HepG2 (cell line): ENCODE measurements around the gene CCM2. TPM values are rescaled to one million over a fixed set of nuclear protein-coding genes. Genes with fewer than 3 reads are reported as not detected.
A peak's percentile ranks its signal among the peaks of the same experiment; 100 is the strongest.

Experiments used
- ATAC-seq: fragments of 200-7000 bp; cut with Tn5 transposase; 3 replicates; pipeline ENCODE4 v1.9.1; 2020; ENCODE audit warnings: mild to moderate bottlenecking, moderate library complexity
- BruUV-seq: library from RNA; stranded (reverse); fragments of 400-500 nt; replicated peaks from 2 replicates; lab custom pipeline; 2021; lab: Mats Ljungman, UMichigan
- CTCF ChIA-PET: fragments of 300-600 bp; formaldehyde crosslinking; extraction: SDS; loops from one replicate; lab custom pipeline; 2021; ENCODE audit warnings: low total read pairs, inconsistent platforms, low intra/inter-chr PET ratio; lab: Yijun Ruan, JAX
- POLR2A ChIA-PET: fragments of 350-600 bp; sonication (Branson Sonifier 250); formaldehyde crosslinking; loops from one replicate; lab custom pipeline; 2020; ENCODE audit warnings: antibody characterized with exemption, inconsistent platforms; lab: Yijun Ruan, JAX
- DNase-seq: peaks from one replicate; pipeline ENCODE4 v3.0.0-alpha.2; 2015; ENCODE audit warnings: low spot score
- FAIRE-seq: peaks from 3 replicates; lab custom pipeline; 2011; peaks lifted over from hg19 to GRCh38; lab: Jason Lieb, UNC
- H2AFZ ChIP-seq: one replicate; pipeline ENCODE4 v1.6.1; 2011; ENCODE audit warnings: low read length, inconsistent platforms
- H3K27ac ChIP-seq: fragments of 300-600 bp; 3 replicates; pipeline ENCODE4 v1.8.0; 2011; ENCODE audit warnings: mixed run types, mild to moderate bottlenecking, mixed read lengths, low read length, inconsistent platforms; ENCODE audit not compliant: insufficient read depth; ENCODE audit errors: extremely low read length
- H3K27me3 ChIP-seq, 2 experiments: fragments of 200-600 bp in 1 of 2; 2 replicates in 1 of 2; 3 replicates in 1 of 2; pipeline versions ENCODE4 v1.6.0 to v1.8.0; 2011; ENCODE audit warnings: low read length in 2 of 2, mild to moderate bottlenecking in 2 of 2, moderate library complexity in 2 of 2, inconsistent platforms in 1 of 2; ENCODE audit not compliant: insufficient read depth in 2 of 2, control insufficient read depth in 1 of 2
- H3K36me3 ChIP-seq, 2 experiments: fragments of 200-600 bp in 1 of 2; replicated peaks in 1 of 2; 2 replicates in 1 of 2; 3 replicates in 1 of 2; pipeline versions ENCODE4 v1.5.1 to v1.8.0; 2011; ENCODE audit warnings: low read length in 2 of 2, inconsistent platforms in 1 of 2; ENCODE audit not compliant: insufficient read depth in 2 of 2, control insufficient read depth in 1 of 2
- H3K4me1 ChIP-seq: 2 replicates; pipeline ENCODE4 v1.5.1; 2012; ENCODE audit warnings: low read length, inconsistent platforms; ENCODE audit not compliant: insufficient read depth
- H3K4me2 ChIP-seq: 2 replicates; pipeline ENCODE4 v1.6.0; 2011; ENCODE audit warnings: low read depth, low read length, inconsistent platforms
- H3K4me3 ChIP-seq, 3 experiments: fragments of 200-600 bp in 1 of 3; sonication (generic), shearing (Covaris generic) in 1 of 3; replicated peaks in 1 of 3; 2 replicates each; pipeline ENCODE4 v1.5.1; 2011 to 2016; ENCODE audit warnings: low read length in 3 of 3, inconsistent platforms in 2 of 3, low read depth in 2 of 3, mild to moderate bottlenecking in 2 of 3, control low read depth in 1 of 3, mixed read lengths in 1 of 3; ENCODE audit not compliant: insufficient read depth in 1 of 3
- H3K79me2 ChIP-seq: one replicate; pipeline ENCODE4 v1.6.1; 2011; ENCODE audit warnings: low read length, inconsistent platforms; ENCODE audit not compliant: insufficient read depth
- H3K9ac ChIP-seq: 2 replicates; pipeline ENCODE4 v1.6.0; 2011; ENCODE audit warnings: mild to moderate bottlenecking, low read depth, low read length, inconsistent platforms; ENCODE audit not compliant: insufficient read depth
- H3K9me3 ChIP-seq: 2 replicates; pipeline ENCODE4 v1.5.1; 2012; ENCODE audit warnings: mild to moderate bottlenecking, low read length
- H4K20me1 ChIP-seq: 2 replicates; pipeline ENCODE4 v1.6.0; 2011; ENCODE audit warnings: inconsistent platforms, mild to moderate bottlenecking, low read length, moderate library complexity; ENCODE audit not compliant: insufficient read depth
- HNRNPK ChIP-seq: fragments of 200-400 bp; formaldehyde crosslinking; IDR thresholded peaks from 2 replicates; pipeline ENCODE4 v1.6.1; 2018; ENCODE audit warnings: low read length, low read depth, moderate library complexity, mild to moderate bottlenecking; ENCODE audit not compliant: poor library complexity, severe bottlenecking
- ISX ChIP-seq: sonication (generic); formaldehyde crosslinking; conservative IDR thresholded peaks from 2 replicates; pipeline ENCODE4 v1.5.0; 2020; ENCODE audit warnings: missing genetic modification reagents
- POLR2AphosphoS5 ChIP-seq: IDR thresholded peaks from 2 replicates; pipeline ENCODE4 v1.6.1; 2012; ENCODE audit warnings: low read depth, low read length
- RBM22 ChIP-seq: fragments of 200-400 bp; formaldehyde crosslinking; optimal IDR thresholded peaks from 2 replicates; pipeline ENCODE3; 2017; ENCODE audit warnings: mild to moderate bottlenecking, low read length, moderate library complexity
- TCF7 ChIP-seq: sonication (generic); IDR thresholded peaks from 2 replicates; pipeline ENCODE4 v1.6.1; 2016; ENCODE audit warnings: antibody characterized with exemption, low read depth
- ZNF160 ChIP-seq: sonication (generic); formaldehyde crosslinking; IDR thresholded peaks from 2 replicates; pipeline ENCODE4 v1.8.0; 2022; ENCODE audit warnings: mild to moderate bottlenecking, inconsistent platforms, missing genetic modification reagents
- ZNF253 ChIP-seq: sonication (generic); formaldehyde crosslinking; IDR thresholded peaks from 2 replicates; pipeline ENCODE4 v1.8.0; 2022; ENCODE audit warnings: mild to moderate bottlenecking, missing genetic modification reagents, borderline replicate concordance
- ZNF343 ChIP-seq: sonication (generic); formaldehyde crosslinking; IDR thresholded peaks from 2 replicates; pipeline ENCODE4 v1.4.0; 2020; ENCODE audit warnings: mild to moderate bottlenecking, missing genetic modification reagents
- ZNF44 ChIP-seq: sonication (generic); formaldehyde crosslinking; IDR thresholded peaks from 2 replicates; pipeline ENCODE4 v1.5.1; 2020; ENCODE audit warnings: mild to moderate bottlenecking, missing genetic modification reagents
- ZNF501 ChIP-seq: sonication (generic); formaldehyde crosslinking; IDR thresholded peaks from 2 replicates; pipeline ENCODE4 v1.5.1; 2020; ENCODE audit warnings: mild to moderate bottlenecking, moderate library complexity, missing genetic modification reagents
- WGBS: methylation state at CpG from one replicate; pipeline ENCODE4 v1.1.6; 2017; ENCODE audit warnings: low lambda C conversion rate; 5-methylcytosine and 5-hydroxymethylcytosine counted together
- in situ Hi-C: cut with HindIII; loops from 2 replicates; pipeline ENCODE4 v1.10.0; 2017; ENCODE audit warnings: low pct_unique_long_range_greater_than_20kb; ENCODE audit not compliant: extremely low pct_ligation_motif_present
- intact Hi-C: fragments of 100-400 bp; cut with micrococcal nuclease; formaldehyde crosslinking; loops from one replicate; pipeline ENCODE4 v1.10.0; 2022; ENCODE audit not compliant: unreplicated experiment
- polyA plus RNA-seq, 8 experiments: library from polyadenylated mRNA; depleted of rRNA in 3 of 8; stranded (reverse) in 7 of 8; unstranded in 1 of 8; fragments of >200 nt; fragmentation: Illumina TruSeq in 4 of 8; extraction: Trizol in 4 of 8; gene quantifications; 2 replicates each; pipeline versions ENCODE4 v1.2.1 to v1.2.3, GENCODE V29; 2011 to 2016; ENCODE audit warnings: low read depth in 4 of 8, missing spikeins in 1 of 8, mixed read lengths in 1 of 8; ENCODE audit not compliant: insufficient read depth in 1 of 8
- total RNA-seq, 5 experiments: library from RNA; depleted of rRNA; stranded (reverse); fragments of >200 nt; fragmentation: Illumina TruSeq; extraction: Trizol; gene quantifications; 2 replicates each; pipeline ENCODE4 v1.2.3, GENCODE V29; 2016; ENCODE audit warnings: low read depth in 1 of 5
- TF ChIP-seq, protein P1 (sequence below): sonication (generic); formaldehyde crosslinking; IDR thresholded peaks from 2 replicates; pipeline ENCODE4 v1.4.0; 2020; ENCODE audit warnings: low read depth, mild to moderate bottlenecking, missing genetic modification reagents
- TF ChIP-seq, protein P2 (sequence below): sonication (generic); formaldehyde crosslinking; IDR thresholded peaks from 2 replicates; pipeline ENCODE4 v1.5.1; 2020; ENCODE audit warnings: mild to moderate bottlenecking, moderate library complexity, missing genetic modification reagents
- TF ChIP-seq, protein P3 (sequence below): sonication (generic); formaldehyde crosslinking; IDR thresholded peaks from 2 replicates; pipeline ENCODE4 v1.8.1; 2023; ENCODE audit warnings: mild to moderate bottlenecking, missing genetic modification reagents
- TF ChIP-seq, protein P4 (sequence below): IDR thresholded peaks from 2 replicates; pipeline ENCODE4 v1.6.1; 2012; ENCODE audit warnings: inconsistent platforms

The CCM2 gene
- total and polyA plus RNA-seq, 2 of the 13 experiments (the other 11 are each of a cell fraction or from before 2014, with no cell fraction given) = 13.7 to 15.8 TPM

DNA sequence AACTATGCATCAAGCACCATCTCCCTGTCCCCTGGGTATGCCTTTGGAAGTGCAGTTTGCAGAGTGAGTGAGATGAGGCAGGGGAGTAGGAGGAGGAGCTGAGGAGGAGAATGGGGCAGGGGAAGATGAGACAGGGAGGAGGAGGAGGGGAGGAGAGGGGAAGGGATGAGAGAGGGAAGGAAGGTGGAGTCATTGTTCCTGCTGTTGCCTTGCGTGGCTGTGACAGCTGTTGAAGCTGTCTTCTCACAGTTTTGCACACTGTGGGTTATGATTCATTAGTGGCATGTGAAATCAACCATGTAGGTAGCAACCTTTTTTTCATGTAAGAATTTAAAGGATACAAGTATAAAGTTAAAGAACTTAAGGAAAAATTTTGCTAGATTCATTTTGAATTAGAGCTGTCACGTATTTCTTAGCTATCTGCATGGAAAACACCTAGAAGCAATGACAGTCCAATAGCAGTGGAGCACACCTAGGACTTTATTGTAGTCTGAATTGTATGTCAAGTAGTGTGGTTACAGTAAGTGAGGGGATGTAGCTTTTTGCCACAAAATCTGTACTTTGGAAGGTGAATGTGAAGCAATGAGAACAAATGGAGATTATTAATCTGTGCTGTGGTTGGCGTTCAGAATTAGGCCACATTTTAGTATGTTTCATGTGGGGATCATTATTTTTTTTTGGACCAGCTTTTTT is 21.7 kb downstream of the CCM2 start:
- POLR2A ChIA-PET = interaction anchor here (0.7 to 1.3 kb wide), 2 partner anchors 21 to 35 kb away, joined by 3 read pairs; no protein-coding TSS in a partner anchor
- intact Hi-C loops = no loop called here
- CTCF ChIA-PET = no interaction called here
- no peak overlapping the region for H3K4me2 ChIP-seq
- H3K36me3 ChIP-seq = no peaks in the 10 kb centered on the region; a peak in 1 of 5 replicates
- peaks cover 3% of the 10 kb centered on the region for H3K4me1 ChIP-seq
- ATAC-seq = no peak
- in situ Hi-C loops = no loop called here
- H4K20me1 ChIP-seq = no peaks in the 10 kb centered on the region
- H3K27ac ChIP-seq = no peak overlapping the region
- no peak overlapping the region for H2AFZ ChIP-seq
- no TSS peak for BruUV-seq
- 98% methylated on average over 3 of the region's 3 CpGs for WGBS
- no peak for FAIRE-seq
- H3K27me3 ChIP-seq = no peaks in the 10 kb centered on the region
- TF ChIP-seq ZNF44 (CRISPR knock-in tag) = no peak
- TF ChIP-seq HNRNPK = peak; percentile 21
- TF ChIP-seq, all 625 proteins: peak for 1
- no peaks in the 10 kb centered on the region for H3K9me3 ChIP-seq
- DNase-seq = no peak
- no peak overlapping the region for H3K9ac ChIP-seq
- no peaks in the 10 kb centered on the region for H3K79me2 ChIP-seq
- no peak overlapping the region for H3K4me3 ChIP-seq

DNA sequence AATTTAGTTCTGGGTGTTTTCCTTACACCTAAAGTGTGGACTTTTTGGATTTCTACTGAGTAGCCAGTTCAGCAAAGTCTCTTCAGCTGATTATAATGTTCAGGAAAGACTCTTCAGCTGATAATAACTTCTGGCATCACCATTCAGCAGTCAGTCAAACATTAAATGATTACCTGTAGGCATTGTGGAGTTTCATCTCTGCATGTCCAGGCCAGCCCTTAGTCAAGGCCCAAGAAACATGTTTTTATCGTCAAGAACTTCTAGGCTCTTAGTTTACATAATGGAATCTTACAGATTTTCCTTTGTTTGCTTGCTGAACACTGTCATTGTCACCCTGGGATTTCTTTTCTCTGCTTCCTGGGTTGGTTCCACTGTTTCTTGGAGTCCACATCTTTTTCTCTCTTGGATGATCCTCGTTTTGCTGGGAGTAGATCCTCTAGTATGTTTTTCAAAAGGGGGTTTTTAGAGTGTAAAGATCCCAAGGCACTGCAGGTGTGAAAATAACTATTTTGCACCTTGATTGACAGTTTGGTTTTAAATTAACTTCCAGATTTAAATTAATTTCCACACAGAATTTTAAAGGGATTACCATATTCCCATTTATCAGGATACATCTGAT is 24.2 kb downstream of the CCM2 start:
- Histone ChIP-seq H3K9me3 (no peaks in the 10 kb centered on the region), H3K9ac (no peak overlapping the region), H4K20me1 (no peaks in the 10 kb centered on the region), H3K36me3 (no peaks in the 10 kb centered on the region; a peak in 1 of 5 replicates), H3K27ac (no peak overlapping the region), H3K4me1 (peaks cover 21% of the 10 kb centered on the region), H3K4me3 (no peak overlapping the region), H2AFZ (no peak overlapping the region), H3K27me3 (no peaks in the 10 kb centered on the region), H3K4me2 (no peak overlapping the region), H3K79me2 (peaks cover 3% of the 10 kb centered on the region)
- ChIA-PET POLR2A (no interaction called here), CTCF (no interaction called here)
- no peak for DNase-seq
- intact Hi-C loops (no loop called here), in situ Hi-C loops (no loop called here)
- no peak for ATAC-seq
- WGBS = 91% methylated on average over 2 of the region's 2 CpGs
- FAIRE-seq = no peak
- BruUV-seq = no TSS peak
- no peak for TF ChIP-seq ISX (CRISPR knock-in tag)
- TF ChIP-seq, protein P1, sequence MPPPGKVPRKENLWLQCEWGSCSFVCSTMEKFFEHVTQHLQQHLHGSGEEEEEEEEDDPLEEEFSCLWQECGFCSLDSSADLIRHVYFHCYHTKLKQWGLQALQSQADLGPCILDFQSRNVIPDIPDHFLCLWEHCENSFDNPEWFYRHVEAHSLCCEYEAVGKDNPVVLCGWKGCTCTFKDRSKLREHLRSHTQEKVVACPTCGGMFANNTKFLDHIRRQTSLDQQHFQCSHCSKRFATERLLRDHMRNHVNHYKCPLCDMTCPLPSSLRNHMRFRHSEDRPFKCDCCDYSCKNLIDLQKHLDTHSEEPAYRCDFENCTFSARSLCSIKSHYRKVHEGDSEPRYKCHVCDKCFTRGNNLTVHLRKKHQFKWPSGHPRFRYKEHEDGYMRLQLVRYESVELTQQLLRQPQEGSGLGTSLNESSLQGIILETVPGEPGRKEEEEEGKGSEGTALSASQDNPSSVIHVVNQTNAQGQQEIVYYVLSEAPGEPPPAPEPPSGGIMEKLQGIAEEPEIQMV (CRISPR knock-in tag) = no peak
- no peak for TF ChIP-seq RBM22
- TF ChIP-seq ZNF253 = no peak
- no peak for TF ChIP-seq POLR2AphosphoS5
- TF ChIP-seq ZNF343 (CRISPR knock-in tag) = no peak
- TF ChIP-seq TCF7 = no peak
- TF ChIP-seq, protein P2, sequence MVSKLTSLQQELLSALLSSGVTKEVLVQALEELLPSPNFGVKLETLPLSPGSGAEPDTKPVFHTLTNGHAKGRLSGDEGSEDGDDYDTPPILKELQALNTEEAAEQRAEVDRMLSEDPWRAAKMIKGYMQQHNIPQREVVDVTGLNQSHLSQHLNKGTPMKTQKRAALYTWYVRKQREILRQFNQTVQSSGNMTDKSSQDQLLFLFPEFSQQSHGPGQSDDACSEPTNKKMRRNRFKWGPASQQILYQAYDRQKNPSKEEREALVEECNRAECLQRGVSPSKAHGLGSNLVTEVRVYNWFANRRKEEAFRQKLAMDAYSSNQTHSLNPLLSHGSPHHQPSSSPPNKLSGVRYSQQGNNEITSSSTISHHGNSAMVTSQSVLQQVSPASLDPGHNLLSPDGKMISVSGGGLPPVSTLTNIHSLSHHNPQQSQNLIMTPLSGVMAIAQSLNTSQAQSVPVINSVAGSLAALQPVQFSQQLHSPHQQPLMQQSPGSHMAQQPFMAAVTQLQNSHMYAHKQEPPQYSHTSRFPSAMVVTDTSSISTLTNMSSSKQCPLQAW (CRISPR knock-in tag) = no peak
- TF ChIP-seq, protein P3, sequence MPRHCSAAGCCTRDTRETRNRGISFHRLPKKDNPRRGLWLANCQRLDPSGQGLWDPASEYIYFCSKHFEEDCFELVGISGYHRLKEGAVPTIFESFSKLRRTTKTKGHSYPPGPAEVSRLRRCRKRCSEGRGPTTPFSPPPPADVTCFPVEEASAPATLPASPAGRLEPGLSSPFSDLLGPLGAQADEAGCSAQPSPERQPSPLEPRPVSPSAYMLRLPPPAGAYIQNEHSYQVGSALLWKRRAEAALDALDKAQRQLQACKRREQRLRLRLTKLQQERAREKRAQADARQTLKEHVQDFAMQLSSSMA (CRISPR knock-in tag) = no peak
- TF ChIP-seq, protein P4, sequence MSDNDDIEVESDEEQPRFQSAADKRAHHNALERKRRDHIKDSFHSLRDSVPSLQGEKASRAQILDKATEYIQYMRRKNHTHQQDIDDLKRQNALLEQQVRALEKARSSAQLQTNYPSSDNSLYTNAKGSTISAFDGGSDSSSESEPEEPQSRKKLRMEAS = no peak
- no peak for TF ChIP-seq ZNF501
- no peak for TF ChIP-seq ZNF160 (CRISPR knock-in tag)
